ENCODE data around the gene C1orf159.

Gene C1orf159

GRCh38 chr1:1049318-1050165 lies 66.3 kb downstream of the C1orf159 start:
- no peak for DNase-seq

GRCh38 chr1:1048765-1049164 lies 67.1 kb downstream of the C1orf159 start:
- DNase-seq: no peak

GRCh38 chr1:1047963-1048362 lies 67.9 kb downstream of the C1orf159 start:
- DNase-seq: no peak

GRCh38 chr1:1047407-1047806 lies 68.5 kb downstream of the C1orf159 start:
- DNase-seq: no peak

- DNase-seq: no peak
These were observed 69.1 kb downstream of the C1orf159 start for GRCh38 chr1:1046767-1047166.

GRCh38 chr1:1046243-1046642 lies 69.6 kb downstream of the C1orf159 start:
- DNase-seq: no peak

- DNase-seq: no peak
These were observed 70.8 kb downstream of the C1orf159 start for GRCh38 chr1:1045129-1045528.

- no peak for DNase-seq
These were observed 71.3 kb downstream of the C1orf159 start for GRCh38 chr1:1044455-1045078.

GRCh38 chr1:1043921-1044320 lies 72.0 kb downstream of the C1orf159 start:
- DNase-seq: no peak

- DNase-seq: no peak
These were observed 72.5 kb downstream of the C1orf159 start for GRCh38 chr1:1043411-1043810.

- no peak for DNase-seq
These were observed 73.1 kb downstream of the C1orf159 start for GRCh38 chr1:1042835-1043234.

- no peak for DNase-seq
These were observed 74.0 kb downstream of the C1orf159 start for GRCh38 chr1:1041873-1042272.

GRCh38 chr1:1041092-1041523 lies 74.8 kb downstream of the C1orf159 start:
- DNase-seq: no peak

GRCh38 chr1:1040004-1040991 lies 75.6 kb downstream of the C1orf159 start:
- peak; percentile 49 for DNase-seq

- DNase-seq: no peak
These were observed 76.6 kb downstream of the C1orf159 start for GRCh38 chr1:1039145-1039910.

- no peak for DNase-seq
These were observed 77.2 kb downstream of the C1orf159 start for GRCh38 chr1:1038694-1039093.

GRCh38 chr1:1037366-1038327 lies 78.2 kb downstream of the C1orf159 start:
- DNase-seq: no peak

GRCh38 chr1:1035291-1035943 lies 80.5 kb downstream of the C1orf159 start:
- DNase-seq: no peak

- DNase-seq: no peak
These were observed 81.5 kb downstream of the C1orf159 start for GRCh38 chr1:1034439-1034781.

- no peak for DNase-seq
These were observed 82.0 kb downstream of the C1orf159 start for GRCh38 chr1:1033731-1034438.

Measured in NCI-H510A (cell line).